GM12801 (cell line): ENCODE data around the gene ETS1.

ENCODE experiments used
- CTCF ChIP-seq: IDR thresholded peaks from one replicate; pipeline ENCODE4 v1.5.1; 2011; ENCODE audit warnings: control low read depth; ENCODE audit not compliant: insufficient read length; ENCODE audit errors: extremely low read depth

The ETS1 gene

DNA sequence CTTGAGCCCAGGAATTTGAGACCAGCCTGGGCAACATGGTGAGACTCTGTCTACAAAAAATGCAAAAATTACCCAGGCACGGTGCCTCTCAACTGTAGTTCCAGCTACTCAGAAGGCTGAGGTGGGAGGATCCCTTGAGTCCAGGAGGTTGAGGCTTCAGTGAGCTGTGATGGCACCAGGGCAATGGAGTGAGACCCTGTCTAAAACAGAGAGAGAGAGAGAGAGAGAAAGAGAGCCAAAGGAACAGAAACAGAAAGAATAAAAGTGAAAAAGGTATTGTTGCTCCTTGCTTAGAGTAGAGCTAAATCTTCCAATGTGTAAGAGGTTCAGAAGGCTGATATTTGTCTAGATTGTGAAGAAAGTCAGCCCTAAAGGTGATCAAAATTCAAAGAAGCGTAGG is 8.9 kb upstream of the ETS1 start:
- no peak for TF ChIP-seq CTCF

DNA sequence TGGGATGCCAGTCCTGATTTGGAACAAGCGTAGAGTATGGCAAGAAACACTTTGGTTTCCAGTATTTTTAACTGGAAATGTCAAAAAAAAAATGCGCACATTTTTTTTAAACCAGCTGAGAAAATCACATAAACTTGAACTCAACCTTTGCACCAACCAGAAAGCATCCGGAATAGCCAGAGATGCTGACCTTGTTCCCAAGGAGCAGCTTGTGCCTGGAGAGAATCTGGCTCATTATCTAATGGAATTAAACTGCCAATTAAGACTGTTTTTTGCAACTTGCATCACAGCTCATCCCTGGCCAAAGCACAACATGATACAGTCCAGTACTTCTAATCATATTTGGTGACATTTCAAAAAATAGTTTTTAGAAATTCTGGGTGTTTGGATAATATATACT is 8.4 kb upstream of the ETS1 start:
- TF ChIP-seq CTCF: no peak

GRCh38 chr11:128595221-128595620 is 7.9 kb upstream of the ETS1 start:
- no peak for TF ChIP-seq CTCF

DNA sequence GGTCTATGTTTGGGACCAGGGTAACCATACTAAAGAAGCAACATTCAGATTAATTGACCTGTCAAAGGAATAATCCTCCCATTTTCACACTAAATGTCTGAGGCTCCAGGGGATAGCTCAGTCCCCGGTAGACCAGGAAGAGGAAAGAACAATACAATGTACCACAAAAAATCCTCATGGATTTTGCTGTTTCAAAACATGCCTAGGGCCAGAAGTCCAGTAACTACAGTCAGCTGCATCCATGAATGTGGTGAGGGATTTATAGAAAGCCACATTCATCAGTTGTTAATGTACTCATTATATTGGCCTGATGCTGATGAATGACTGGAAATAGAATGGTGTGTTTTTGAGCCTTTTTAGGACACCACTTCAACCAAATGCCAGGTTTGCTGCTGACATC is 6.9 kb upstream of the ETS1 start:
- TF ChIP-seq CTCF: no peak

GRCh38 chr11:128593281-128593680 is 5.9 kb upstream of the ETS1 start:
- TF ChIP-seq CTCF: no peak

GRCh38 chr11:128592454-128592853 is 5.1 kb upstream of the ETS1 start:
- no peak for TF ChIP-seq CTCF

DNA sequence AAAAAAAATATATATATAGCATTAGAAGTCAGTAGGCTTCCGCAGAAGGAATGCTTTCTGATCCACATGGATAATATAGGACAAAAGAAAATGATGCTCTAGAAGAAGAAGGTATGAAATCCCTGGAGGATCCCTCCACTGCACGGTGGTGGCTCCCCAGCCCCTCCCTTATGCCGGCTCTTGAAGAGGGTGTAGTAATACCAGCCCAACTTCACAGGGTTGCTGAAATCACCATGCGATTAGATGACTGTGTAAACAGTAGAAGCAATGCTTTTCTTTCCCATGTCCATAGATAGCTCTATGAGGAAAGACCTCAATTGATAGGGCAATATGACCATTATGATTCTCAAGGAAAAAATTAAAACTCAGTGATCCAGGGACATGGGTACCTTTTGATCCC is 3.2 kb upstream of the ETS1 start:
- no peak for TF ChIP-seq CTCF

GRCh38 chr11:128589998-128590397 is 2.6 kb upstream of the ETS1 start:
- TF ChIP-seq CTCF: no peak
